GM18517 (cell line): ENCODE data around the gene TIE1.

ENCODE experiments used
- ATAC-seq: cut with Tn5 transposase; IDR thresholded peaks from one replicate; pipeline ENCODE4 v1.9.1; 2021; ENCODE audit warnings: mild to moderate bottlenecking, moderate library complexity; ENCODE audit not compliant: unreplicated experiment

The TIE1 gene

GRCh38 chr1:43273708-43274107 is 27.1 kb upstream of the TIE1 start:
- no peak for ATAC-seq

- no peak for ATAC-seq
Measured at GRCh38 chr1:43274125-43274803, 26.5 kb upstream of the TIE1 start.

DNA sequence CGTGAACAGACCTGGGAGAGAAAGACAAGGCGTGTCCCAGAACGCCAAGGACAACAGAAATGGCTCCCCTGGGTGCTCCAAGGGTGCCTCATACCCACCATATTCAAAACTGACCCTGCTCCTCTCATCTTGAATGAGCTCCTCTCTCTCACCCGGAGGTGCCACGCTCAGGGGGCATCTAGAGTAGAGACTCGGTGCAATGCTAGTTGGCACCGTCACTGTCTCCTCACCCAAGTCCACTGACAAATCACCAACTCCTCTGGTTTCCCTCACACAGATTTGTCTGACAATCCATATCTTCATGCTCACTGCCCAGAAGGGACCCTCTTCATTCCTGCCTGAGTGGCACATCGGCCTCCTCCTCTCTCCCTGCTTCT is 26.0 kb upstream of the TIE1 start:
- no peak for ATAC-seq

GRCh38 chr1:43275826-43276620 is 24.8 kb upstream of the TIE1 start:
- ATAC-seq = no peak

GRCh38 chr1:43276673-43277072 is 24.1 kb upstream of the TIE1 start:
- ATAC-seq = no peak

GRCh38 chr1:43277116-43277876 is 23.5 kb upstream of the TIE1 start:
- ATAC-seq = no peak

- no peak for ATAC-seq
Measured at GRCh38 chr1:43279161-43279560, 21.6 kb upstream of the TIE1 start.

GRCh38 chr1:43279666-43280065 is 21.1 kb upstream of the TIE1 start:
- ATAC-seq = no peak

DNA sequence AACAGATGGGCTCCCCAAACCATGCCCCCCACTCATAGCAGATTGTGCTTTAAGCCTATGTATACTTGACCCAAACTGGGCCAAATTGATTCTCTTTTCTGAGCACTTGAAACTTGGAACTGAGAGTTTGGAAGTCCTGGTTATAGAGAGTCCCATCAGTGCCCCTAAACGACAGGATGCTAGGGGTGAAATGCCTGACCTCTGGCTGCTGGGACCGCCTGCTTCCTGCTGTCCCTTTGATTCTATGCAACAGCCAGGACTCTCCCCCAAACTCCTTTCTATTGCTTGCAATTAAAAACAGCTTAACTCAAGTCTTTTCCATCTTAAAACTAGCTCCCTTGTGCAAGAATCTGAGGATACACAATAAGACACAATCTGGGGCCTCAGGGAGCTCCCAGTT is 20.1 kb upstream of the TIE1 start:
- no peak for ATAC-seq

DNA sequence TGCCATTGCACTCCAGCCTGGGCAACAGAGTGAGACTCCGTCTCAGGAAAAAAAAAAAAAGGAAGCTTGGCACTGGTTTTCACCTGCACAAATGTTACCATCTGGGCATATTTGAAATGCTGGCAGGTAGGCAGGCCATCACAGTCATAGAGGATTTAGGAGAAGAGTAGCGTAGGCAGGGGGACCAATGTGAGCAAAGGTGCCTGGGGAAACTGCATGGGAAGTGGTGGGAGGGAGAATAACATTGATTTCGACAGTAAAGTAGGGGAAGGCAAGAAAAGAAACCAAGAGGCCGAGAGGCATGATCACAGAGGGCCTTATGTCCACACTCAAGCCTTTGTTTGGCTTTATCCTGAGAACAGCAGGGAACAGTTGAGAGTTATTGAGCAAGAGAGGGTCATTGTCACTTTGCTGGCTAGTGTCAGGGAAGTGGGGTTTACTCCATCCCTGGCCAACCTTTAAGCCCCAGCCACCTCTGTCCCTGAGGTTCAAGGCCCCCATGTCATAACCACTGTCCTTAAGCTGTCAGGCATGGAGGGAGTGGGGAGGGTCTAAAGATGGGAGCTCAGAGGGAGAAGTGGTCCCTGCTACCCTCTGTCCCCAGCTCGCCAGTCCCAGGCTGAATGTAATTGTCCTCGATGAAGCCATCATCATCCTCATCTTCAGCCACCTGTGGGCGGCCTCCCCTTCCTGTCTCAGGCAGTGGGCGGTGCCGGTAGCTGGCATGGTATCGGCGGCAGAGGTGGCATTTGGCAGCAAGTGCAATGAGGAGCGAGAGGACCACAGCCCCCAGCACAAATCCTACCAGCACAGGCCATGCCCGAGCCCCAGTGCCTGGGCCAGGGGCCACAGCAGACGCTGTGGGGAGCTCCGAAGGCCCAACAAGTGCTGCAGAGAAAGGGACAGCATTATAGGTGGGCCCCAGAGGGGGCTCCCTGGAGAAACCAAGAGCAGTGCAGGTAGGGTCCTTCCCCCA is 18.3 kb upstream of the TIE1 start:
- no peak for ATAC-seq

GRCh38 chr1:43284065-43284464 is 16.7 kb upstream of the TIE1 start:
- ATAC-seq = no peak

DNA sequence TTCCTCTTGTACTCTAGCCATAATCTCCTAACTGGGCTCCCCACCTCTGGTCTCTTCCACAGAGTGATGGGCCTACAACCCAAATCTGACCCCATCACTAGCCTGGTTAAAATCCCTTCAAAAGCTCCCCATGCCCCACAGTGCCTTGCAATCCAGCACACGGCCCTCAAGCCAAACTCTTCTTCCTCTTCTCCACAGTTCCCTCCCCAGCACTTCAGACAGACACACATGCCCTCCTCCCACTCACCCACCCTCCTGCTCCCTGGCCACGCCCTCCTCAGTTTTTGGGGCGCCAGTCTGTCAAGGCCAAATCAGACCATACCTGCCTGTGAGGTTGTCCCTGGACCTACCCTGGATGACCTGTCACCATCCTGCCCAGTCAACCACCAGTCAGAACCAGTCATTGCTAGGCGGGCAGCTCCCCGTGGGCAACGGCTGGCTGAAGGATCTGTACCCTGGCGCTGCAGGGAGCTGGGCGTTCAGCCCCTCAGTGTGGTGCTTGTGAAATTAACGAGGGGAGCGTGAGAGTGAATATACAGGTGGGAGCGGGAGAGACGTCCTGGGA is 16.2 kb upstream of the TIE1 start:
- ATAC-seq = no peak

- ATAC-seq = no peak
Measured at GRCh38 chr1:43285269-43285990, 15.4 kb upstream of the TIE1 start, which contains the start of gene C1orf210. Gene C1orf210 (minus strand): TSS chr1:43285581. CDS start chr1:43283270, 2,311 bp downstream.

- ATAC-seq = no peak
Measured at GRCh38 chr1:43286115-43286514, 14.7 kb upstream of the TIE1 start.

GRCh38 chr1:43286533-43286932 is 14.2 kb upstream of the TIE1 start:
- ATAC-seq = no peak

- no peak for ATAC-seq
Measured at GRCh38 chr1:43288058-43288784, 12.6 kb upstream of the TIE1 start.

DNA sequence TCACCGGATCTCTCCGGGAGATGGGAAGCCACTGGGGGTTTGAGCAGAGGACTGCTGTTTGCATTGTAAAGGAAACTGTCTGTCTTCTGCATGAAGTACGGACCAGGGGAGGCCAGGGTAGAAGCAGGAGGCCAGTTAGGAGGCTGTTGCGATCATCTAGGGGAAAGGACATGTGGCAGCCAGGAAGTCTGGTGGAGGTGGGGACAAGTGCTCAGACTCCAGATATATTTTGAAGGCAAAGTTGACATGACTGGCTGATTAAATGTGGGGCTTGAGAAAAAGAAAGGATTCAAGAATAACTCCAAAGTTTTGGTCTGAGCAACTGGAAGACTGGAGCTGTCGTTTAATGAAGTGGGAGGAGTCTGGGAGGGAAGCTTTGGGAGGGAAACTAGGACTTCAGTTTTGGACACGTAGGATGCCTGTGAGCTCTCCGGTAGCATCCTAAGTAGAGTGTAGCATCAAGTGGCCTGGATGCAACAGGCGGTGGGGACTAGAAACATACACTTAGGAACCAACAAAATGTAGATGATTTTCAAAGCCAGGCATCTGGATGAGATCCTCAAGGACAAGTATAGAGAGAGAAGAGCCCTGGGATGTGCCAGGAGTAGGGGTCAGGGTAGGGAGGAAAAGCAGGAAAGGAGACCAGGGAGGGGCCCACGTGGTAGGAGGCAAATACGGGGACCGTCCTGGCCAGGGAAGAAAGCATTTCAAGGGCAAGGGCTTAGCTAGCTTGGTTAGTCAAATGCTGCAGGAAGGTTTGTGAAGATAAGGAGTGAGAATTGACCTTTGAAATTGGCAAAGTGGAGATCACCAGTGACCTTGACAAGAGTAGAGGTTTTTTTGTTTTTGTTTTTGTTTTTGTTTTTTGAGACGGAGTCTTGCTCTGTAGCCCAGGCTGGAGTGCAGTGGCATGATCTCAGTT is 11.7 kb upstream of the TIE1 start:
- ATAC-seq = no peak

DNA sequence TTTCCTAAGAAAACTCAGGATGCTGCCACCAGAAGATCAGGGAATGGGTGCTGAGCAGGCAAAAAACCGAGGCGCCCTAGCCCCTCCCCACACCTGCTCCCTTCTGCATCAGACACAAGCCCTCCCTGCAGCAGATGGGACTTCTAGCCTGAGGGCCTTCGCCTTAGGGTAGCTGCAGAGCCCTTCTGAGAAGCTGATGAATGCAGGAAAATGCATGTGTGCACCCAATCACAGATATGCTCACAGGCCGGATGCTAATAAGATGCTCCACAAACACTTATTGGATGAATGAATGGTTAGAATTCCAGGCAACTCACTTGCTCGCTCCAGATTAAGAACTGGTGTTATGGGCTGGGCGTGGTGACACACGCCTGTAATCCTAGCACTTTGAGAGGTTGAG is 8.6 kb upstream of the TIE1 start:
- no peak for ATAC-seq
